Esophagus squamous epithelium (tissue), 5 donors: Measurements from ENCODE around the gene TRIML2. TPM values are rescaled to one million over a fixed set of nuclear protein-coding genes. Genes with fewer than 3 reads are reported as not detected.

ENCODE experiments used
- DNase-seq: peaks from one replicate; lab custom pipeline; 2025; lab: John Stamatoyannopoulos, UW
- H3K27ac ChIP-seq, 4 donors: fragments of 200-600 bp; sonication (generic); one replicate each; pipeline ENCODE4 v1.5.1; 2016 to 2019; ENCODE audit warnings: mild to moderate bottlenecking in 1 of 4
- H3K27me3 ChIP-seq, 4 donors: fragments of 200-600 bp; sonication (generic); 1 replicate in 3 of 4; 2 replicates in 1 of 4; pipeline versions ENCODE4 v1.5.1 to v1.6.0; 2017 to 2021; ENCODE audit warnings: antibody characterized with exemption in 1 of 4
- H3K36me3 ChIP-seq, 3 donors: fragments of 200-600 bp; sonication (generic); one replicate each; pipeline ENCODE4 v1.5.1; 2016 to 2019
- H3K4me1 ChIP-seq, 3 donors: fragments of 200-600 bp; sonication (generic); one replicate each; pipeline ENCODE4 v1.5.1; 2017 to 2019
- H3K4me3 ChIP-seq, 4 donors: fragments of 200-600 bp; sonication (generic); 1 replicate in 3 of 4; 2 replicates in 1 of 4; pipeline ENCODE4 v1.5.1; 2016 to 2019; ENCODE audit warnings: mild to moderate bottlenecking in 2 of 4, moderate library complexity in 1 of 4
- H3K9me3 ChIP-seq, 3 donors: fragments of 200-600 bp; sonication (generic); one replicate each; pipeline ENCODE4 v1.5.1; 2016 to 2019
- POLR2A ChIP-seq, 4 donors: fragments of 450-650 bp; IDR thresholded peaks; one replicate each; pipeline ENCODE4 v1.6.1; 2017; ENCODE audit warnings: antibody characterized with exemption in 4 of 4, mild to moderate bottlenecking in 4 of 4, moderate library complexity in 3 of 4
- WGBS, 2 donors: methylation state at CpG; one replicate each; pipeline ENCODE4 v1.1.5; 2018; 5-methylcytosine and 5-hydroxymethylcytosine counted together
- intact Hi-C: fragments of 100-400 bp; cut with DNase I; formaldehyde crosslinking; loops from one replicate; pipeline ENCODE4 v1.15.0; 2022
- total RNA-seq, 4 donors: library from RNA; depleted of rRNA; stranded (reverse); fragments of >200 nt; gene quantifications; one replicate each; pipeline ENCODE4 v1.1.0, GENCODE V29; 2016
- TF ChIP-seq, protein P1 (sequence below), 6 experiments: fragments of 450-650 bp in 4 of 6; fragments of 200-600 bp in 2 of 6; sonication (generic) in 2 of 6; IDR thresholded peaks; one replicate each; pipeline ENCODE4 v1.5.1; 2016 to 2019; ENCODE audit warnings: antibody characterized with exemption in 6 of 6, mild to moderate bottlenecking in 4 of 6, moderate library complexity in 4 of 6
- donor health status: DM: yes; HTN: yes; CAD: no.

The TRIML2 gene
- total RNA-seq, 4 donors from 2014 or later: not detected

DNA sequence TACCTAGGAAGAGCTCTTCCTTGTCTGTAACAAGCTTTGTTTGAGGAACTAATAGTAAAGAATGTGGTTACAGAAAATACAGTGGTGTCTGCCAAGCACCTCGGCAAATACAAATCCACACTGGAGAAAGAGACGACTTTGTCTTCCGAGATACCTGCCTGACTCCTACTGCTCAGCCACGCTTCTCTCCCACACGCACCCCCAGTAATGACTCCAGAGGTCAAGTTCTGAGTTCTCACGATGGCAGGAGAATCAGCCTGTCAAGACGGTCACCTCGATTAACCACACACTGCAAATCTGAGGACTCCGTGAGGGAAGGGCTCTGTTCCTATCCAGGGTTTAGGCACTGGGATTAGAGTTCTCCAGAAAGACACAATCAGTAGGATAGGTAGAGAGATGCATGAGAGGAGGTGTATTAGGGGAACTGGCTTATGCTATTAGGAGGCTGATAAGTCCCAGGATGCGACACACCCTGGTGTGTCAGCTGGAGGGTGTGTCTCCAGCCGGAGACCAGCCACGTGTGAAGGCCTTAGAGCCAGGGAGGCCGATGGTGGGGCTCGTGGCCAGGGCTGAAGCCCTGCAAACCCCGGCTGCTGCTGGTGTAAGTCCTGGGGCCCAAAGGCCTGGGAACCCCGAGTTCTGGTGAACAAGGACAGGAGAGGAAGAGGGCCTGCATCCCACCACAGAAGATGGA, 8.4 kb upstream of the TRIML2 start:
- 74 to 80% methylated on average over 15 to 16 of the region's 16 CpGs for WGBS, 2 donors
- Histone ChIP-seq H3K27ac (no peak overlapping the region), H3K27me3 (no peaks in the 10 kb centered on the region), H3K36me3 (no peaks in the 10 kb centered on the region), H3K4me1 (no peaks in the 10 kb centered on the region), H3K9me3 (no peaks in the 10 kb centered on the region), H3K4me3 (no peak overlapping the region)
- no peak for DNase-seq
- TF ChIP-seq, protein P1, sequence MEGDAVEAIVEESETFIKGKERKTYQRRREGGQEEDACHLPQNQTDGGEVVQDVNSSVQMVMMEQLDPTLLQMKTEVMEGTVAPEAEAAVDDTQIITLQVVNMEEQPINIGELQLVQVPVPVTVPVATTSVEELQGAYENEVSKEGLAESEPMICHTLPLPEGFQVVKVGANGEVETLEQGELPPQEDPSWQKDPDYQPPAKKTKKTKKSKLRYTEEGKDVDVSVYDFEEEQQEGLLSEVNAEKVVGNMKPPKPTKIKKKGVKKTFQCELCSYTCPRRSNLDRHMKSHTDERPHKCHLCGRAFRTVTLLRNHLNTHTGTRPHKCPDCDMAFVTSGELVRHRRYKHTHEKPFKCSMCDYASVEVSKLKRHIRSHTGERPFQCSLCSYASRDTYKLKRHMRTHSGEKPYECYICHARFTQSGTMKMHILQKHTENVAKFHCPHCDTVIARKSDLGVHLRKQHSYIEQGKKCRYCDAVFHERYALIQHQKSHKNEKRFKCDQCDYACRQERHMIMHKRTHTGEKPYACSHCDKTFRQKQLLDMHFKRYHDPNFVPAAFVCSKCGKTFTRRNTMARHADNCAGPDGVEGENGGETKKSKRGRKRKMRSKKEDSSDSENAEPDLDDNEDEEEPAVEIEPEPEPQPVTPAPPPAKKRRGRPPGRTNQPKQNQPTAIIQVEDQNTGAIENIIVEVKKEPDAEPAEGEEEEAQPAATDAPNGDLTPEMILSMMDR (IDR thresholded peaks at IDR 0.05): no peak
- TF ChIP-seq POLR2A (IDR thresholded peaks at IDR 0.05): no peak
- intact Hi-C loops: no loop called here

DNA sequence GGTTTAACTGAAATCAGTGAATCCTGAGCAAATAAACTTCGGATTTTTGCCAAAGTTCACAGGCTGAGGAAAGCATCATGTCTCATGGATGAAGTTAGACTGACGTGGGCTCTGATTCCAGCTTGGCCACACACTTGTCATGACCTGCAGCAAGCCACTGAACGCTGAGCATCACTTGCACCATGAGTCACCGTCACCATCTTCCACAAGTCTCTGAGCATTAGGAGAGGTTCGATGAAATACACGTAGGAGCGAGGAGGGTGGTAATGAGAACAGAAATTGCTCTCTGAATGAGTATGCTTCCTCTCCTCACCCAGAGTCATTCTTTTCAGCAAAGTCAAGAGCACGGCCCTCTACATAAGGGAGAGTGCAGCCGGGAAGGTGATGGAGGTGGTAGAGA, 3.8 kb upstream of the TRIML2 start:
- intact Hi-C loops: no loop called here
- TF ChIP-seq, protein P1 (IDR thresholded peaks at IDR 0.05): no peak
- no peak for TF ChIP-seq POLR2A (IDR thresholded peaks at IDR 0.05)
- 34 to 55% methylated on average over 9 of the region's 9 CpGs for WGBS, 2 donors
- Histone ChIP-seq H3K27me3 (no peaks in the 10 kb centered on the region), H3K9me3 (no peaks in the 10 kb centered on the region), H3K27ac (no peak overlapping the region), H3K4me3 (no peak overlapping the region), H3K36me3 (no peaks in the 10 kb centered on the region), H3K4me1 (no peaks in the 10 kb centered on the region)
- DNase-seq: no peak

DNA sequence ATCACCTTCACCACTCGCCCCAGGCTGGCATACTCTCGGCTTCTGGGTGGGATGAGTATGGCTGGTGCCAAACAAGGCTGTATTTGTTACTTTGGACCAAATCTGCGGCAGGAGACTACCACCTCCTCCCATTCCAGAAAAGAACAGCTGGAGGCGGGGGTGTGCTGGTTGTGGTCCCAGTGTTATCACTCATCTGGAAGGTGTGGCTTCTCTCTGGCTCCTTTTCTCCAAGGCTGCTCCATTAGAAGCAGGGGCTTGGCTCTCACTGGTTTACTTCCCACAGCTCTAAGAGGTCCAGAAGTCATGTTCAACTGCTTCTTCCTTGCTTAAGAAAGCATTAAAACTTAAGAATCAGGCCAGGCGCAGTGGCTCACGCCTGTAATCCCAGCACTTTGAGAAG, 2.6 kb upstream of the TRIML2 start:
- Histone ChIP-seq H3K36me3 (no peaks in the 10 kb centered on the region), H3K27ac (no peak overlapping the region), H3K4me1 (no peaks in the 10 kb centered on the region), H3K27me3 (no peaks in the 10 kb centered on the region), H3K4me3 (no peak overlapping the region), H3K9me3 (no peaks in the 10 kb centered on the region)
- no peak for TF ChIP-seq POLR2A (IDR thresholded peaks at IDR 0.05)
- TF ChIP-seq, protein P1 (IDR thresholded peaks at IDR 0.05): no peak
- intact Hi-C loops: no loop called here
- WGBS, 2 donors: 64 to 71% methylated on average over 4 to 6 of the region's 6 CpGs
- DNase-seq: no peak

DNA sequence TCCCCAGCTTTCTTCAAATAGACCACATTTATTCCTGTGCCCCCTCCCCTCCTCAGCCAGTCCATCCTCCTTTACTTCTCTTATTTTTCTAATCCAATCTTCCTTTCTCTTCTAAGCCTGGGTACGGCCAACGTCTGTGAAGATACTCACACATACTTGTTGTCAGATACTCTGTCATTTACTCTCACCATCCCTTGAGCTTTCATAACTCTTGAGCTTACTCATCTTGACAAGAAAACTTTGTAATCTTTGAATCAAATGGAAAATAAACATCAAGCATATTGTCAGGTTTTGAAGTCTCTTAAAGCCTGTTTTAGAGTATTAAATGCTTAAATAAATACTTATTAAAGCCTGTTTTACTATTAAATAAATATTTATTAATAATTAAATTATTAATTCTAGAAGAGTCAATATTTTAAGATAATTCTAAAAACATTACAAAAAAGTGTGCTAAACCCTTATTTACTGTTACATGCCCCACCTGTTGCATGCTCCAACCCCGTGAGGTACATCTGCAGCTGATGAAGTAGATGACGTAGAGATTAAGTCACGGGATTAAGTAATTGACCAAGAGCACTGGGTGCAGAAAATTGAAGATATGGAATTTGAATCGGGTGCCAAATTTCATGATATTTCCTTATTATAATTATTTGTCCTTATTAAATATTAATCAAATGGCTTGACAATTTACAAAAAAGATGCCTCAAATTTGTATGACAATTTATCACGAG, 1.5 kb upstream of the TRIML2 start:
- Histone ChIP-seq H3K36me3 (no peaks in the 10 kb centered on the region), H3K4me3 (no peak overlapping the region), H3K9me3 (peaks cover 0 to 5% (median 4%) of the 10 kb centered on the region in 3 donors), H3K27me3 (no peaks in the 10 kb centered on the region), H3K27ac (no peak overlapping the region), H3K4me1 (no peaks in the 10 kb centered on the region)
- TF ChIP-seq POLR2A (IDR thresholded peaks at IDR 0.05): no peak
- TF ChIP-seq, protein P1 (IDR thresholded peaks at IDR 0.05): no peak
- WGBS, 2 donors: 54 to 62% methylated on average over 7 of the region's 7 CpGs
- intact Hi-C loops: no loop called here
- no peak for DNase-seq

DNA sequence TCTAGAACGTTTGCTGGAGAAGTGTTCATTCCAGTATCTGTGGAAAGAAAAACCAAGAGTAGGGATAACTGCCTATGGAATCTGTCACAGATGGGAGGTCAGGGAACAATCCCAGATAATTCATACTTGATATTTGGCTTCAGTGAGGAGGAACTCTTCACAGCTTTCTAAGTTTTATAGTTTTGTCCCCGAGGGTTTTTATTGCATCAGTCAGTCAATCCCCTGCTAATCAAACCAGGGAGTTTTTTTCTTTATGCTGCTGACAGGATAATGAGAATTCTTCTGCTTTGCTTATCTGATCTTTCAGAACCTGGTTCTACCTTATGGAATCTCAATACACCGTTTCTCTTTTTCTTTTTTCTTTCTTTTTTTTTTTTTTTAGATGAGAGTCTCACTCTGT, 633 bp upstream of the TRIML2 start:
- TF ChIP-seq POLR2A (IDR thresholded peaks at IDR 0.05): no peak
- TF ChIP-seq, protein P1 (IDR thresholded peaks at IDR 0.05): no peak
- Histone ChIP-seq H3K27me3 (no peaks in the 10 kb centered on the region), H3K36me3 (no peaks in the 10 kb centered on the region), H3K9me3 (peaks cover 0 to 5% (median 4%) of the 10 kb centered on the region in 3 donors), H3K4me1 (no peaks in the 10 kb centered on the region), H3K27ac (no peak overlapping the region), H3K4me3 (no peak overlapping the region)
- intact Hi-C loops: no loop called here
- DNase-seq: no peak
- 25 to 26% methylated on average over 3 of the region's 3 CpGs for WGBS, 2 donors
